Activated CD4-positive, alpha-beta T cell treated with anti-CD3 and anti-CD28 coated beads, Interleukin-2, amount 10 ng/mL, durations not matched to agents 24 days and 14 days (primary cell): ENCODE measurements around the gene MYO5C. TPM values are rescaled to one million over a fixed set of nuclear protein-coding genes. Genes with fewer than 3 reads are reported as not detected.

Experiments used
- DNase-seq: peaks from one replicate; pipeline ENCODE4 v3.0.0; 2022
- H3K27ac Mint-ChIP-seq: one replicate; pipeline ENCODE4 v1.8.0; 2022; ENCODE audit warnings: mild to moderate bottlenecking, mixed read lengths
- H3K27me3 Mint-ChIP-seq: one replicate; pipeline ENCODE4 v1.8.0; 2022; ENCODE audit warnings: mixed read lengths
- H3K36me3 Mint-ChIP-seq: one replicate; pipeline ENCODE4 v1.8.0; 2022; ENCODE audit warnings: low read depth, mild to moderate bottlenecking, mixed read lengths
- H3K4me1 Mint-ChIP-seq: one replicate; pipeline ENCODE4 v1.8.0; 2021; ENCODE audit warnings: mixed read lengths
- H3K4me3 Mint-ChIP-seq: one replicate; pipeline ENCODE4 v1.8.0; 2022; ENCODE audit warnings: mild to moderate bottlenecking, moderate library complexity, mixed read lengths
- H3K9me3 Mint-ChIP-seq: one replicate; pipeline ENCODE4 v1.8.0; 2021; ENCODE audit warnings: mixed read lengths
- intact Hi-C: fragments of 100-400 bp; cut with micrococcal nuclease; formaldehyde crosslinking; loops from one replicate; pipeline ENCODE4 v1.15.1; 2023
- total RNA-seq: library from RNA; stranded (reverse); gene quantifications from 2 replicates; pipeline ENCODE4 v1.2.3, GENCODE V29; 2022

MYO5C gene
- total RNA-seq, 1 donor from 2014 or later = 0.30 TPM

GRCh38 chr15:52191207-52191606 lies 104.4 kb downstream of the MYO5C start, which contains the start of gene GNB5:
Gene GNB5, minus strand, starts transcription at chr15:52191392. Its CDS starts 6,716 bp downstream, at chr15:52184676.
- no peak within 1 kb of the TSS for H3K4me3 Mint-ChIP-seq
- DNase-seq = no peak
- no peaks in the 10 kb centered on the region for H3K9me3 Mint-ChIP-seq
- no peaks in the 10 kb centered on the region for H3K36me3 Mint-ChIP-seq
- intact Hi-C loops = no loop called here
- H3K27me3 Mint-ChIP-seq = peaks cover 3% of the 10 kb centered on the region
- no peaks in the 10 kb centered on the region for H3K4me1 Mint-ChIP-seq
- H3K27ac Mint-ChIP-seq = no peak within 1 kb of the TSS

GRCh38 chr15:52186651-52187486 lies 108.7 kb downstream of the MYO5C start:
- Mint-ChIP-seq H3K27me3 (no peaks in the 10 kb centered on the region), H3K9me3 (no peaks in the 10 kb centered on the region), H3K36me3 (peaks cover 1% of the 10 kb centered on the region), H3K27ac (no peak overlapping the region), H3K4me3 (no peak overlapping the region), H3K4me1 (peaks cover 6% of the 10 kb centered on the region)
- no peak for DNase-seq
- intact Hi-C loops = no loop called here

GRCh38 chr15:52185151-52185561 lies 110.4 kb downstream of the MYO5C start:
- intact Hi-C loops = no loop called here
- no peaks in the 10 kb centered on the region for H3K9me3 Mint-ChIP-seq
- no peak for DNase-seq
- no peak overlapping the region for H3K4me3 Mint-ChIP-seq
- H3K36me3 Mint-ChIP-seq = peaks cover 1% of the 10 kb centered on the region
- no peaks in the 10 kb centered on the region for H3K27me3 Mint-ChIP-seq
- peaks cover 13% of the 10 kb centered on the region for H3K4me1 Mint-ChIP-seq
- no peak overlapping the region for H3K27ac Mint-ChIP-seq

- DNase-seq = no peak
- intact Hi-C loops = no loop called here
- no peak overlapping the region for H3K4me3 Mint-ChIP-seq
- H3K27me3 Mint-ChIP-seq = no peaks in the 10 kb centered on the region
- no peak overlapping the region for H3K27ac Mint-ChIP-seq
- H3K9me3 Mint-ChIP-seq = no peaks in the 10 kb centered on the region
- H3K4me1 Mint-ChIP-seq = peaks cover 13% of the 10 kb centered on the region
- peaks cover 1% of the 10 kb centered on the region for H3K36me3 Mint-ChIP-seq
These were observed 110.9 kb downstream of the MYO5C start for GRCh38 chr15:52184721-52185120.

- H3K4me1 Mint-ChIP-seq = peaks cover 15% of the 10 kb centered on the region
- intact Hi-C loops = loop anchor here (2.0 kb wide), 1 partner anchor 25 kb away; no protein-coding TSS in a partner anchor
- H3K9me3 Mint-ChIP-seq = no peaks in the 10 kb centered on the region
- H3K27ac Mint-ChIP-seq = no peak overlapping the region
- no peaks in the 10 kb centered on the region for H3K27me3 Mint-ChIP-seq
- H3K4me3 Mint-ChIP-seq = no peak overlapping the region
- H3K36me3 Mint-ChIP-seq = peaks cover 1% of the 10 kb centered on the region
- DNase-seq = peak; percentile 77
These were observed 111.9 kb downstream of the MYO5C start for GRCh38 chr15:52183562-52184173.

- Mint-ChIP-seq H3K36me3 (peaks cover 1% of the 10 kb centered on the region), H3K27ac (no peak overlapping the region), H3K27me3 (no peaks in the 10 kb centered on the region), H3K4me1 (peaks cover 23% of the 10 kb centered on the region), H3K4me3 (no peak overlapping the region), H3K9me3 (no peaks in the 10 kb centered on the region)
- no peak for DNase-seq
- intact Hi-C loops = loop anchor here (2.0 kb wide), 2 partner anchors 27 to 45 kb away; no protein-coding TSS in a partner anchor
These were observed 113.4 kb downstream of the MYO5C start for GRCh38 chr15:52181938-52182780.

- no peak for DNase-seq
- H3K27me3 Mint-ChIP-seq = no peaks in the 10 kb centered on the region
- H3K9me3 Mint-ChIP-seq = no peaks in the 10 kb centered on the region
- intact Hi-C loops = loop anchor here (2.0 kb wide), 1 partner anchor 46 kb away; no protein-coding TSS in a partner anchor
- H3K27ac Mint-ChIP-seq = peak overlapping the region; percentile 97
- H3K36me3 Mint-ChIP-seq = peaks cover 9% of the 10 kb centered on the region
- peaks cover 26% of the 10 kb centered on the region for H3K4me1 Mint-ChIP-seq
- peak overlapping the region; percentile 86 for H3K4me3 Mint-ChIP-seq
These were observed 114.7 kb downstream of the MYO5C start for GRCh38 chr15:52180851-52181450.

GRCh38 chr15:52180196-52180835 lies 115.3 kb downstream of the MYO5C start:
- intact Hi-C loops = loop anchor here (2.0 kb wide), 1 partner anchor 46 kb away; no protein-coding TSS in a partner anchor
- peak overlapping the region; percentile 97 for H3K27ac Mint-ChIP-seq
- H3K4me3 Mint-ChIP-seq = peak overlapping the region; percentile 86
- no peaks in the 10 kb centered on the region for H3K27me3 Mint-ChIP-seq
- no peaks in the 10 kb centered on the region for H3K9me3 Mint-ChIP-seq
- H3K4me1 Mint-ChIP-seq = peaks cover 26% of the 10 kb centered on the region
- peaks cover 9% of the 10 kb centered on the region for H3K36me3 Mint-ChIP-seq
- no peak for DNase-seq

GRCh38 chr15:52179278-52180195 lies 116.1 kb downstream of the MYO5C start:
- H3K9me3 Mint-ChIP-seq = no peaks in the 10 kb centered on the region
- peak overlapping the region; percentile 87 for H3K4me3 Mint-ChIP-seq
- H3K36me3 Mint-ChIP-seq = peaks cover 8% of the 10 kb centered on the region
- H3K27me3 Mint-ChIP-seq = no peaks in the 10 kb centered on the region
- peak overlapping the region; percentile 97 for H3K27ac Mint-ChIP-seq
- peak; percentile 97 for DNase-seq
- intact Hi-C loops = loop anchor here (2.0 to 5.0 kb wide), 2 partner anchors 47 to 347 kb away; no protein-coding TSS in a partner anchor
- H3K4me1 Mint-ChIP-seq = peaks cover 26% of the 10 kb centered on the region

- Mint-ChIP-seq H3K4me1 (peaks cover 26% of the 10 kb centered on the region), H3K36me3 (peaks cover 8% of the 10 kb centered on the region), H3K27ac (peak overlapping the region; percentile 92), H3K27me3 (no peaks in the 10 kb centered on the region), H3K4me3 (peak overlapping the region; percentile 87), H3K9me3 (no peaks in the 10 kb centered on the region)
- no peak for DNase-seq
- intact Hi-C loops = loop anchor here (5.0 kb wide), 1 partner anchor 346 kb away; no protein-coding TSS in a partner anchor
These were observed 116.8 kb downstream of the MYO5C start for GRCh38 chr15:52178765-52179164.

- Mint-ChIP-seq H3K9me3 (no peaks in the 10 kb centered on the region), H3K27ac (no peak overlapping the region), H3K4me1 (peaks cover 19% of the 10 kb centered on the region), H3K27me3 (no peaks in the 10 kb centered on the region), H3K36me3 (peaks cover 11% of the 10 kb centered on the region), H3K4me3 (no peak overlapping the region)
- DNase-seq = no peak
- intact Hi-C loops = no loop called here
These were observed 122.7 kb downstream of the MYO5C start for GRCh38 chr15:52172869-52173268.

- Mint-ChIP-seq H3K36me3 (peaks cover 11% of the 10 kb centered on the region), H3K27ac (no peak overlapping the region), H3K4me1 (peaks cover 19% of the 10 kb centered on the region), H3K27me3 (no peaks in the 10 kb centered on the region), H3K4me3 (no peak overlapping the region), H3K9me3 (no peaks in the 10 kb centered on the region)
- intact Hi-C loops = no loop called here
- no peak for DNase-seq
These were observed 123.8 kb downstream of the MYO5C start for GRCh38 chr15:52171807-52172206.
